HEK293 (cell line): Measurements from ENCODE around the gene LGALS4.

Source experiments
- CTCF ChIA-PET: fragments of 350-600 bp; formaldehyde crosslinking; extraction: SDS; loops from one replicate; lab custom pipeline; 2021; ENCODE audit warnings: antibody characterized with exemption; lab: Yijun Ruan, JAX
- POLR2A ChIA-PET: fragments of 300-600 bp; formaldehyde crosslinking; extraction: SDS; loops from one replicate; lab custom pipeline; 2020; ENCODE audit warnings: antibody characterized with exemption, inconsistent platforms; lab: Yijun Ruan, JAX
- H3K27ac ChIP-seq: fragments of 200-500 bp; sonication (Bioruptor generic); 2 replicates; pipeline ENCODE4 v1.5.1; 2014; ENCODE audit warnings: low read depth, low read length, control low read depth, inconsistent platforms; ENCODE audit errors: extremely low read depth
- H3K36me3 ChIP-seq, 2 experiments: fragments of 200-500 bp in 1 of 2; sonication (Bioruptor generic) in 1 of 2; 1 replicate in 1 of 2; 2 replicates in 1 of 2; pipeline ENCODE4 v1.5.1; 2014 to 2017; ENCODE audit warnings: inconsistent platforms in 2 of 2, low read length in 2 of 2; ENCODE audit not compliant: control insufficient read depth in 2 of 2, insufficient read depth in 1 of 2
- H3K4me1 ChIP-seq: fragments of 200-500 bp; sonication (Bioruptor generic); 2 replicates; pipeline ENCODE4 v1.5.1; 2014; ENCODE audit warnings: mild to moderate bottlenecking, low read length, inconsistent platforms; ENCODE audit not compliant: control insufficient read depth, insufficient read depth
- H3K4me3 ChIP-seq: 2 replicates; pipeline ENCODE4 v1.5.1; 2011; ENCODE audit warnings: low read depth, mild to moderate bottlenecking, control low read depth, low read length, moderate library complexity
- H3K9me3 ChIP-seq: fragments of 200-500 bp; sonication (Bioruptor generic); 2 replicates; pipeline ENCODE4 v1.5.1; 2014; ENCODE audit warnings: low read depth, low read length, inconsistent platforms; ENCODE audit not compliant: control insufficient read depth, insufficient read depth
- EGR2 ChIP-seq: fragments of 450-650 bp; formaldehyde crosslinking; IDR thresholded peaks from 2 replicates; pipeline ENCODE4 v1.5.1; 2016; ENCODE audit warnings: low read depth, missing biosample characterization, missing genetic modification characterization
- FEZF1 ChIP-seq: fragments of 450-650 bp; formaldehyde crosslinking; IDR thresholded peaks from 2 replicates; pipeline ENCODE4 v1.5.1; 2016; ENCODE audit warnings: missing biosample characterization, missing genetic modification characterization
- MEIS1 ChIP-seq: sonication (generic); formaldehyde crosslinking; IDR thresholded peaks from 2 replicates; pipeline ENCODE4 v1.8.1; 2022; ENCODE audit warnings: missing genetic modification reagents, mild to moderate bottlenecking, borderline replicate concordance
- SP3 ChIP-seq: fragments of 450-650 bp; formaldehyde crosslinking; IDR thresholded peaks from 2 replicates; pipeline ENCODE4 v1.5.1; 2016; ENCODE audit warnings: missing biosample characterization, missing genetic modification characterization
- WT1 ChIP-seq: fragments of 450-650 bp; formaldehyde crosslinking; IDR thresholded peaks from 2 replicates; pipeline ENCODE4 v1.5.1; 2016; ENCODE audit warnings: missing biosample characterization, missing genetic modification characterization
- ZFHX2 ChIP-seq: fragments of 450-650 bp; formaldehyde crosslinking; conservative IDR thresholded peaks from 2 replicates; pipeline ENCODE4 v1.5.1; 2016; ENCODE audit warnings: missing biosample characterization, missing genetic modification characterization
- ZFP37 ChIP-seq: fragments of 450-650 bp; formaldehyde crosslinking; IDR thresholded peaks from 2 replicates; pipeline ENCODE4 v1.5.1; 2016; ENCODE audit warnings: missing biosample characterization, missing genetic modification characterization
- ZNF132 ChIP-seq: fragments of 450-650 bp; formaldehyde crosslinking; IDR thresholded peaks from 2 replicates; pipeline ENCODE4 v1.5.1; 2017; ENCODE audit warnings: missing biosample characterization, missing genetic modification characterization, borderline replicate concordance
- ZNF157 ChIP-seq: fragments of 450-650 bp; formaldehyde crosslinking; IDR thresholded peaks from 2 replicates; pipeline ENCODE4 v1.5.1; 2016; ENCODE audit warnings: missing biosample characterization, missing genetic modification characterization
- ZNF223 ChIP-seq: fragments of 450-650 bp; formaldehyde crosslinking; IDR thresholded peaks from 2 replicates; pipeline ENCODE4 v1.5.1; 2016; ENCODE audit warnings: missing biosample characterization, missing genetic modification characterization
- ZNF23 ChIP-seq: fragments of 450-650 bp; formaldehyde crosslinking; IDR thresholded peaks from 2 replicates; pipeline ENCODE4 v1.5.1; 2016; ENCODE audit warnings: missing biosample characterization, missing genetic modification characterization, borderline replicate concordance
- ZNF521 ChIP-seq: fragments of 450-650 bp; formaldehyde crosslinking; IDR thresholded peaks from 2 replicates; pipeline ENCODE4 v1.5.1; 2017; ENCODE audit warnings: missing biosample characterization, mild to moderate bottlenecking, missing genetic modification characterization
- ZNF623 ChIP-seq: fragments of 450-650 bp; formaldehyde crosslinking; IDR thresholded peaks from 2 replicates; pipeline ENCODE4 v1.5.1; 2016; ENCODE audit warnings: missing biosample characterization, missing genetic modification characterization
- ZNF654 ChIP-seq: fragments of 450-650 bp; formaldehyde crosslinking; IDR thresholded peaks from 2 replicates; pipeline ENCODE4 v1.5.1; 2016; ENCODE audit warnings: low read depth, missing biosample characterization, missing genetic modification characterization
- ZNF776 ChIP-seq: fragments of 450-650 bp; formaldehyde crosslinking; IDR thresholded peaks from 2 replicates; pipeline ENCODE4 v1.5.0; 2017; ENCODE audit warnings: missing biosample characterization, missing genetic modification characterization, borderline replicate concordance
- TF ChIP-seq, protein P1 (sequence below): fragments of 450-650 bp; formaldehyde crosslinking; IDR thresholded peaks from 2 replicates; pipeline ENCODE4 v1.5.1; 2016; ENCODE audit warnings: missing biosample characterization, missing genetic modification characterization
- TF ChIP-seq, protein P2 (sequence below): IDR thresholded peaks from 2 replicates; pipeline ENCODE4 v1.6.1; 2011; ENCODE audit warnings: mild to moderate bottlenecking, low read depth, low read length, borderline replicate concordance
- TF ChIP-seq, protein P3 (sequence below): fragments of 450-650 bp; formaldehyde crosslinking; IDR thresholded peaks from 2 replicates; pipeline ENCODE4 v1.5.1; 2017; ENCODE audit warnings: missing biosample characterization, mild to moderate bottlenecking, missing genetic modification characterization, moderate library complexity
- TF ChIP-seq, protein P4 (sequence below): fragments of 450-650 bp; formaldehyde crosslinking; IDR thresholded peaks from 2 replicates; pipeline ENCODE4 v1.5.1; 2016; ENCODE audit warnings: missing biosample characterization, missing genetic modification characterization

Gene LGALS4

DNA sequence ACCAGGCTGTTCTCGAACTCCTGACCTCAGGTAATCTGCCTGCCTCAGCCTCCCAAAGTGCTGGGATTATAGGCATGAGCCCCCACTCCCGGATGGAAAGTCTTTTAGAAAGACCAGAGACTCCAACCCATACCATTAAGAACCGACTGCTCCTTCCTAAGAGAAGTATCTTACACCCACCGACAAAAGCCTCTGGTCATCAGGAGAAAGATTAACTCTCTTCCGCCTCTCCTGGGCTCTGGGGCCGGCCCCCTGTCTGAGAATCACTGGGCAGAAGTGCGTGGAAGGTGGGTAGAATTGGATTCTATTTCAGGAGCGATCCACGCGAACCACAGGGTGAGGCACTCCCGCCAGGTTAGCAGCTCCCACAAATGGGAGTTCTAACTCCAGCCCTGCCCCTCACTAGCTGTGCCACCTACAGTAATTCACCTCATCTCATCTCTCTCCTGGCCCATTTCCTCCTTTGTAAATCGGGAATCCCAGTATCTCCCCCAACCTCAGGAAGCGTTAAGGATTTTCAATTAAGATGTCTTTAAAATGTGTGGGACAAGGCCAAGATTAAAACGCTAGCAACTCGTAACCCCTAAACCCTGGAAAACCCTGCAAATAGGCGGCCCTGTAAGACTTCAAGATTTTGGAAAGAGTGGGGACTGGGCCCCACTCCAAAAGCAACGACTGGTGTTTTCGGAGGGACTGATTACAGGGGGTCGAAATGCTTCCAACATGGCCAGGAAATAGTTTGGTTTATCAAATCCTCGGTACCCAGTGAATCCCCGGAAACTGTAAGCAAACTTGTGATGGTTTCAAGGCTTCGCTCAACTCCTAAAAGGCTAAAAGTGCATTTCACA, 35.8 kb upstream of the LGALS4 start (continued):
- TF ChIP-seq, protein P1, sequence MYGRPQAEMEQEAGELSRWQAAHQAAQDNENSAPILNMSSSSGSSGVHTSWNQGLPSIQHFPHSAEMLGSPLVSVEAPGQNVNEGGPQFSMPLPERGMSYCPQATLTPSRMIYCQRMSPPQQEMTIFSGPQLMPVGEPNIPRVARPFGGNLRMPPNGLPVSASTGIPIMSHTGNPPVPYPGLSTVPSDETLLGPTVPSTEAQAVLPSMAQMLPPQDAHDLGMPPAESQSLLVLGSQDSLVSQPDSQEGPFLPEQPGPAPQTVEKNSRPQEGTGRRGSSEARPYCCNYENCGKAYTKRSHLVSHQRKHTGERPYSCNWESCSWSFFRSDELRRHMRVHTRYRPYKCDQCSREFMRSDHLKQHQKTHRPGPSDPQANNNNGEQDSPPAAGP (tag by site-specific recombination) = no peak
- no peak for TF ChIP-seq MEIS1 (CRISPR knock-in tag)
- TF ChIP-seq, protein P2, sequence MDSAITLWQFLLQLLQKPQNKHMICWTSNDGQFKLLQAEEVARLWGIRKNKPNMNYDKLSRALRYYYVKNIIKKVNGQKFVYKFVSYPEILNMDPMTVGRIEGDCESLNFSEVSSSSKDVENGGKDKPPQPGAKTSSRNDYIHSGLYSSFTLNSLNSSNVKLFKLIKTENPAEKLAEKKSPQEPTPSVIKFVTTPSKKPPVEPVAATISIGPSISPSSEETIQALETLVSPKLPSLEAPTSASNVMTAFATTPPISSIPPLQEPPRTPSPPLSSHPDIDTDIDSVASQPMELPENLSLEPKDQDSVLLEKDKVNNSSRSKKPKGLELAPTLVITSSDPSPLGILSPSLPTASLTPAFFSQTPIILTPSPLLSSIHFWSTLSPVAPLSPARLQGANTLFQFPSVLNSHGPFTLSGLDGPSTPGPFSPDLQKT = no peak
- 0 out of 2 replicates have a peak, but pooled peaks have one; percentile 20 for TF ChIP-seq ZNF623
- TF ChIP-seq ZFP37 = peak; percentile 75; the same call in 1 of the 2 replicates
- TF ChIP-seq, protein P3, sequence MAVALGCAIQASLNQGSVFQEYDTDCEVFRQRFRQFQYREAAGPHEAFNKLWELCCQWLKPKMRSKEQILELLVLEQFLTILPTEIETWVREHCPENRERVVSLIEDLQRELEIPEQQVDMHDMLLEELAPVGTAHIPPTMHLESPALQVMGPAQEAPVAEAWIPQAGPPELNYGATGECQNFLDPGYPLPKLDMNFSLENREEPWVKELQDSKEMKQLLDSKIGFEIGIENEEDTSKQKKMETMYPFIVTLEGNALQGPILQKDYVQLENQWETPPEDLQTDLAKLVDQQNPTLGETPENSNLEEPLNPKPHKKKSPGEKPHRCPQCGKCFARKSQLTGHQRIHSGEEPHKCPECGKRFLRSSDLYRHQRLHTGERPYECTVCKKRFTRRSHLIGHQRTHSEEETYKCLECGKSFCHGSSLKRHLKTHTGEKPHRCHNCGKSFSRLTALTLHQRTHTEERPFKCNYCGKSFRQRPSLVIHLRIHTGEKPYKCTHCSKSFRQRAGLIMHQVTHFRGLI (tag by site-specific recombination) = 0 out of 2 replicates have a peak, but pooled peaks have one; percentile 33

DNA sequence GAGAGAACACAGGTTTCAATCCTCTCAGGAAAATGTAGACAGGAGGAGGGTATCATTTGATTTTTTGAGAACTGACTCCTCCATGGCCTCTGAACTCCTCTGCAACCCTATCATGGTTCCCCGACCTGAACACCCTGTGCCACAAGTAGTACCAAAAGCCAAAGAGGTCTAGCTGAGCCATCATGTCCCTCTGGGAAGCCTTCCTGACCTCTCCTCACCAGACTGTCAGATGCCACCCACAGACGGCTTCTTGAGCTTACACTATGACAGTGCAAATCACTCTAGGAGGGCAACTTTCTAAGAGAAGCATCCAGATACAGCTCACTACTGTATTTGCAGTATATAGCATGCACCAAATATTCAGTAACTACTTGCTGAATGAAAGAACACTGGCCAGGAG, 33.4 kb upstream of the LGALS4 start:
- no peak overlapping the region for H3K4me3 ChIP-seq
- H3K4me1 ChIP-seq = peaks cover 26% of the 10 kb centered on the region
- H3K27ac ChIP-seq = peak overlapping the region; percentile 61; the same call in 1 of the 2 replicates
- H3K36me3 ChIP-seq = peaks cover 78 to 80% of the 10 kb centered on the region in 2 experiments
- POLR2A ChIA-PET = interaction anchor here (1.4 to 6.4 kb wide), 3 partner anchors 13 to 130 kb away, joined by 3 to 159 read pairs (median 4); partner anchors contain the start of genes ECH1 and FBXO17
- TF ChIP-seq ZFP37 (no peak), ZNF776 (tag by site-specific recombination) (no peak), SP3 (tag by site-specific recombination) (no peak), ZNF132 (no peak), ZNF654 (tag by site-specific recombination) (no peak), ZNF521 (tag by site-specific recombination) (no peak), FEZF1 (tag by site-specific recombination) (no peak)
- H3K9me3 ChIP-seq = no peaks in the 10 kb centered on the region
- CTCF ChIA-PET = interaction anchor here (0.9 to 2.8 kb wide), 3 partner anchors 41 to 120 kb away, joined by 3 to 16 read pairs (median 3); partner anchors contain the start of genes MRPS12 and SARS2

DNA sequence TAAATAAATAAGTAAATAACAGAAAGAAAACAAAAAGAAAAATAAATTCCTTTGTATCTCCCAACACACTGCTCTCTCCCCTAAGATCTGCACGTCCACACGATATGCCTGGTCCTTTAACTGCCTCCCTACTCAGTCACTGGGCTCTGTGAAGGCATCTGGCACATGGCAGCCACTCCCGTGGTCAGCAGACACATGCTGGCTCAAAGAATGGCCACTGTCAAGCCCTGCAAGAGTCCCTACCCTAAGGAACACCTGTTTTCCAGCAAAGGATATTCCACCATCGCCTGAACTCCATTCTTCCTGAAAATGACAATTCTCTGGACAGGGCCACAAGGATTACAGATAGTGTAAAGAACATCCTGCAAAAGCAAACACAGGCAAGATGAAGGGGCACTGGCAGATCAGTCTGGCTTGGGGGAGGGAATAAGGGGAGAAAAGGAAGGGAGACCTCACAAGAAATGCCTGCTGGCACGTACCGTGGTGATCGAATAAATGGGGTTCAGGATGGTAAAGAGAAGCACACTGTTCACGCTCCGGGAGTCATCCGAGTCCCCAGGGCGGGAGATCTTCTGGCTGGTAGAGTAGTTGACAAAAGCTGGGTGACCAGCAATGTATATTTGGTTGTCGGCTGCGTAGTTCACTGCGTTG, 32.8 kb upstream of the LGALS4 start:
- H3K9me3 ChIP-seq = no peaks in the 10 kb centered on the region
- H3K4me3 ChIP-seq = no peak overlapping the region
- no peak for TF ChIP-seq ZNF223
- no peak for TF ChIP-seq ZNF23
- TF ChIP-seq, protein P4, sequence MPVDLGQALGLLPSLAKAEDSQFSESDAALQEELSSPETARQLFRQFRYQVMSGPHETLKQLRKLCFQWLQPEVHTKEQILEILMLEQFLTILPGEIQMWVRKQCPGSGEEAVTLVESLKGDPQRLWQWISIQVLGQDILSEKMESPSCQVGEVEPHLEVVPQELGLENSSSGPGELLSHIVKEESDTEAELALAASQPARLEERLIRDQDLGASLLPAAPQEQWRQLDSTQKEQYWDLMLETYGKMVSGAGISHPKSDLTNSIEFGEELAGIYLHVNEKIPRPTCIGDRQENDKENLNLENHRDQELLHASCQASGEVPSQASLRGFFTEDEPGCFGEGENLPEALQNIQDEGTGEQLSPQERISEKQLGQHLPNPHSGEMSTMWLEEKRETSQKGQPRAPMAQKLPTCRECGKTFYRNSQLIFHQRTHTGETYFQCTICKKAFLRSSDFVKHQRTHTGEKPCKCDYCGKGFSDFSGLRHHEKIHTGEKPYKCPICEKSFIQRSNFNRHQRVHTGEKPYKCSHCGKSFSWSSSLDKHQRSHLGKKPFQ (tag by site-specific recombination) = no peak
- TF ChIP-seq WT1 (tag by site-specific recombination) = no peak
- no peak for TF ChIP-seq ZNF157 (tag by site-specific recombination)
- no peak for TF ChIP-seq EGR2 (tag by site-specific recombination)
- TF ChIP-seq ZFHX2 = no peak
- no peak for TF ChIP-seq SP3 (tag by site-specific recombination)
- ChIA-PET CTCF (interaction anchor here (0.9 to 2.8 kb wide), 3 partner anchors 42 to 119 kb away, joined by 3 to 16 read pairs (median 3); partner anchors contain the start of genes MRPS12 and SARS2), POLR2A (interaction anchor here (1.4 to 6.4 kb wide), 3 partner anchors 13 to 131 kb away, joined by 3 to 159 read pairs (median 4); partner anchors contain the start of genes ECH1 and FBXO17)
- peak overlapping the region; percentile 61; the same call in 1 of the 2 replicates for H3K27ac ChIP-seq
- peaks cover 22% of the 10 kb centered on the region for H3K4me1 ChIP-seq
- H3K36me3 ChIP-seq = peaks cover 84 to 86% of the 10 kb centered on the region in 2 experiments
